Skeletal muscle satellite cell (primary cell): ENCODE data around the gene KDM4B.

ENCODE experiments used
- H3K27me3 ChIP-seq: 2 replicates; pipeline ENCODE4 v1.7.0; 2013; ENCODE audit warnings: low read length; ENCODE audit not compliant: control insufficient read depth, insufficient read depth
- H3K36me3 ChIP-seq: 2 replicates; pipeline ENCODE4 v1.7.0; 2013; ENCODE audit warnings: mild to moderate bottlenecking, control low read depth, low read length; ENCODE audit not compliant: insufficient read depth
- H3K4me1 ChIP-seq: 2 replicates; pipeline ENCODE4 v1.7.0; 2013; ENCODE audit warnings: low read length; ENCODE audit not compliant: control insufficient read depth, insufficient read depth
- H3K4me2 ChIP-seq: 2 replicates; pipeline ENCODE4 v1.7.0; 2013; ENCODE audit warnings: mild to moderate bottlenecking, low read length
- H3K4me3 ChIP-seq: 2 replicates; pipeline ENCODE4 v1.7.0; 2013; ENCODE audit warnings: low read length
- H3K9ac ChIP-seq: 2 replicates; pipeline ENCODE4 v1.7.0; 2013; ENCODE audit warnings: mild to moderate bottlenecking, low read depth, low read length, moderate library complexity
- H3K9me3 ChIP-seq: replicated peaks from 2 replicates; pipeline ENCODE4 v1.7.0; 2013; ENCODE audit warnings: mild to moderate bottlenecking, control low read depth, low read length

The KDM4B gene

GRCh38 chr19:5048727-5049553 is 80.0 kb downstream of the KDM4B start:
- Histone ChIP-seq H3K36me3 (peaks cover 31% of the 10 kb centered on the region), H3K27me3 (no peaks in the 10 kb centered on the region)

GRCh38 chr19:5049561-5049960 is 80.6 kb downstream of the KDM4B start:
- Histone ChIP-seq H3K36me3 (peaks cover 34% of the 10 kb centered on the region), H3K27me3 (no peaks in the 10 kb centered on the region), H3K9ac (no peak overlapping the region), H3K4me2 (no peak overlapping the region), H3K4me1 (peaks cover 34% of the 10 kb centered on the region), H3K9me3 (no peaks in the 10 kb centered on the region), H3K4me3 (no peak overlapping the region)

More at GRCh38 chr19:5048727-5049553, 80.0 kb downstream of the KDM4B start:
- Histone ChIP-seq H3K4me1 (peaks cover 34% of the 10 kb centered on the region), H3K9ac (peak overlapping the region; percentile 60), H3K4me2 (peak overlapping the region; percentile 77), H3K9me3 (no peaks in the 10 kb centered on the region), H3K4me3 (no peak overlapping the region)

GRCh38 chr19:5050067-5050656 is 81.2 kb downstream of the KDM4B start:
- H3K4me1 ChIP-seq, result peaks cover 34% of the 10 kb centered on the region

GRCh38 chr19:5050905-5051304 is 82.0 kb downstream of the KDM4B start:
- Histone ChIP-seq H3K27me3 (no peaks in the 10 kb centered on the region), H3K4me2 (no peak overlapping the region), H3K9ac (no peak overlapping the region), H3K4me3 (no peak overlapping the region), H3K9me3 (no peaks in the 10 kb centered on the region), H3K36me3 (peaks cover 30% of the 10 kb centered on the region), H3K4me1 (peaks cover 34% of the 10 kb centered on the region)

More at GRCh38 chr19:5050067-5050656, 81.2 kb downstream of the KDM4B start:
- Histone ChIP-seq H3K4me2 (no peak overlapping the region), H3K27me3 (no peaks in the 10 kb centered on the region), H3K36me3 (peaks cover 30% of the 10 kb centered on the region), H3K9me3 (no peaks in the 10 kb centered on the region), H3K9ac (no peak overlapping the region), H3K4me3 (no peak overlapping the region)

- H3K9ac ChIP-seq, result no peak overlapping the region
- H3K4me1 ChIP-seq, result peaks cover 27% of the 10 kb centered on the region
- H3K27me3 ChIP-seq, result no peaks in the 10 kb centered on the region
- no peak overlapping the region for H3K4me3 ChIP-seq
- H3K9me3 ChIP-seq, result no peaks in the 10 kb centered on the region
- peaks cover 30% of the 10 kb centered on the region for H3K36me3 ChIP-seq
- H3K4me2 ChIP-seq, result no peak overlapping the region
Measured at GRCh38 chr19:5051619-5052018, 82.7 kb downstream of the KDM4B start.

- no peak overlapping the region for H3K4me3 ChIP-seq
- H3K27me3 ChIP-seq, result no peaks in the 10 kb centered on the region
- H3K9me3 ChIP-seq, result no peaks in the 10 kb centered on the region
- H3K4me1 ChIP-seq, result peaks cover 18% of the 10 kb centered on the region
- H3K4me2 ChIP-seq, result no peak overlapping the region
- no peak overlapping the region for H3K9ac ChIP-seq
- peaks cover 32% of the 10 kb centered on the region for H3K36me3 ChIP-seq
Measured at GRCh38 chr19:5052515-5052914, 83.6 kb downstream of the KDM4B start.

GRCh38 chr19:5052945-5053485 is 84.1 kb downstream of the KDM4B start:
- Histone ChIP-seq H3K9me3 (no peaks in the 10 kb centered on the region), H3K9ac (no peak overlapping the region), H3K27me3 (no peaks in the 10 kb centered on the region), H3K4me3 (no peak overlapping the region), H3K4me2 (no peak overlapping the region), H3K36me3 (peaks cover 31% of the 10 kb centered on the region), H3K4me1 (peaks cover 13% of the 10 kb centered on the region)

GRCh38 chr19:5053661-5054060 is 84.7 kb downstream of the KDM4B start:
- H3K9ac ChIP-seq, result no peak overlapping the region
- peaks cover 29% of the 10 kb centered on the region for H3K36me3 ChIP-seq
- no peak overlapping the region for H3K4me2 ChIP-seq
- no peak overlapping the region for H3K4me3 ChIP-seq
- H3K9me3 ChIP-seq, result no peaks in the 10 kb centered on the region
- H3K27me3 ChIP-seq, result no peaks in the 10 kb centered on the region
- peaks cover 12% of the 10 kb centered on the region for H3K4me1 ChIP-seq

GRCh38 chr19:5054551-5055456 is 85.9 kb downstream of the KDM4B start:
- Histone ChIP-seq H3K4me1 (peaks cover 11% of the 10 kb centered on the region), H3K36me3 (peaks cover 27% of the 10 kb centered on the region), H3K9ac (no peak overlapping the region), H3K9me3 (no peaks in the 10 kb centered on the region), H3K4me3 (no peak overlapping the region), H3K27me3 (no peaks in the 10 kb centered on the region), H3K4me2 (no peak overlapping the region)

- H3K9ac ChIP-seq, result no peak overlapping the region
- H3K36me3 ChIP-seq, result peaks cover 25% of the 10 kb centered on the region
Measured at GRCh38 chr19:5055457-5055776, 86.5 kb downstream of the KDM4B start.

GRCh38 chr19:5057860-5058259 is 88.9 kb downstream of the KDM4B start:
- Histone ChIP-seq H3K36me3 (peaks cover 31% of the 10 kb centered on the region), H3K4me2 (no peak overlapping the region), H3K9ac (no peak overlapping the region), H3K4me1 (peaks cover 11% of the 10 kb centered on the region), H3K27me3 (no peaks in the 10 kb centered on the region), H3K9me3 (no peaks in the 10 kb centered on the region), H3K4me3 (no peak overlapping the region)

More at GRCh38 chr19:5055457-5055776, 86.5 kb downstream of the KDM4B start:
- peaks cover 11% of the 10 kb centered on the region for H3K4me1 ChIP-seq
- H3K27me3 ChIP-seq, result no peaks in the 10 kb centered on the region
- H3K4me3 ChIP-seq, result no peak overlapping the region
- H3K4me2 ChIP-seq, result no peak overlapping the region
- H3K9me3 ChIP-seq, result no peaks in the 10 kb centered on the region
